NT2/D1 (cell line): Measurements from ENCODE around the gene SLX4IP.

ENCODE experiments used
- DNase-seq: peaks from one replicate; pipeline ENCODE4 v3.0.0-alpha.2; 2011; ENCODE audit warnings: low read depth, low spot score
- H3K27me3 ChIP-seq: 2 replicates; pipeline ENCODE4 v1.6.0; 2011; ENCODE audit warnings: mild to moderate bottlenecking; ENCODE audit not compliant: insufficient read length, insufficient read depth
- H3K36me3 ChIP-seq: 2 replicates; pipeline ENCODE4 v1.6.1; 2011; ENCODE audit warnings: mild to moderate bottlenecking, low read length, mixed read lengths; ENCODE audit not compliant: insufficient read depth, insufficient read length
- H3K4me1 ChIP-seq: 2 replicates; pipeline ENCODE4 v1.5.1; 2011; ENCODE audit not compliant: insufficient read depth, insufficient read length
- H3K4me3 ChIP-seq: 2 replicates; pipeline ENCODE4 v1.5.1; 2011; ENCODE audit warnings: low read depth; ENCODE audit not compliant: insufficient read length
- H3K9ac ChIP-seq: 2 replicates; pipeline ENCODE4 v1.6.0; 2011; ENCODE audit warnings: low read depth; ENCODE audit not compliant: insufficient read length
- H3K9me3 ChIP-seq: 2 replicates; pipeline ENCODE4 v1.5.1; 2011; ENCODE audit warnings: mild to moderate bottlenecking, low read length; ENCODE audit not compliant: insufficient read depth
- SUZ12 ChIP-seq: IDR thresholded peaks from 2 replicates; pipeline ENCODE4 v1.6.1; 2011; ENCODE audit not compliant: insufficient read length, insufficient read depth; ENCODE audit errors: extremely low read depth
- YY1 ChIP-seq: IDR thresholded peaks from 2 replicates; pipeline ENCODE4 v1.6.1; 2011; ENCODE audit not compliant: insufficient read length, insufficient read depth
- ZNF274 ChIP-seq: IDR thresholded peaks from 2 replicates; pipeline ENCODE4 v1.6.1; 2011; ENCODE audit warnings: mild to moderate bottlenecking, low read depth, low read length

Gene SLX4IP

GRCh38 chr20:10402938-10403608, 32.0 kb upstream of the SLX4IP start:
- Histone ChIP-seq H3K4me3 (no peak overlapping the region), H3K9me3 (no peaks in the 10 kb centered on the region), H3K27me3 (no peaks in the 10 kb centered on the region), H3K4me1 (no peaks in the 10 kb centered on the region), H3K36me3 (peaks cover 10% of the 10 kb centered on the region), H3K9ac (no peak overlapping the region)
- no peak for DNase-seq
- TF ChIP-seq SUZ12 (no peak), YY1 (no peak), ZNF274 (no peak)

GRCh38 chr20:10404023-10404628, 31.0 kb upstream of the SLX4IP start:
- H3K9ac ChIP-seq, result no peak overlapping the region
- H3K27me3 ChIP-seq, result no peaks in the 10 kb centered on the region

GRCh38 chr20:10404959-10405530, 30.1 kb upstream of the SLX4IP start:
- H3K4me3 ChIP-seq, result no peak overlapping the region
- peaks cover 10% of the 10 kb centered on the region for H3K36me3 ChIP-seq
- no peak overlapping the region for H3K9ac ChIP-seq
- no peaks in the 10 kb centered on the region for H3K9me3 ChIP-seq
- no peaks in the 10 kb centered on the region for H3K4me1 ChIP-seq
- H3K27me3 ChIP-seq, result no peaks in the 10 kb centered on the region
- TF ChIP-seq ZNF274 (no peak), SUZ12 (no peak), YY1 (no peak)
- DNase-seq, result no peak

More at GRCh38 chr20:10404023-10404628, 31.0 kb upstream of the SLX4IP start:
- H3K9me3 ChIP-seq, result no peaks in the 10 kb centered on the region
- H3K4me1 ChIP-seq, result no peaks in the 10 kb centered on the region
- H3K36me3 ChIP-seq, result peaks cover 10% of the 10 kb centered on the region
- no peak for DNase-seq
- TF ChIP-seq ZNF274 (no peak), SUZ12 (no peak), YY1 (no peak)
- no peak overlapping the region for H3K4me3 ChIP-seq

GRCh38 chr20:10408108-10408813, 26.8 kb upstream of the SLX4IP start:
- H3K27me3 ChIP-seq, result no peaks in the 10 kb centered on the region
- no peaks in the 10 kb centered on the region for H3K9me3 ChIP-seq
- H3K36me3 ChIP-seq, result peaks cover 26% of the 10 kb centered on the region
- H3K4me1 ChIP-seq, result no peaks in the 10 kb centered on the region
- no peak for DNase-seq
- TF ChIP-seq YY1, result no peak
- TF ChIP-seq SUZ12, result no peak
- TF ChIP-seq ZNF274, result no peak
- H3K9ac ChIP-seq, result no peak overlapping the region
- H3K4me3 ChIP-seq, result no peak overlapping the region

GRCh38 chr20:10411673-10412072, 23.4 kb upstream of the SLX4IP start:
- H3K4me1 ChIP-seq, result no peaks in the 10 kb centered on the region
- no peak for TF ChIP-seq ZNF274
- H3K4me3 ChIP-seq, result no peak overlapping the region
- no peaks in the 10 kb centered on the region for H3K9me3 ChIP-seq
- H3K27me3 ChIP-seq, result no peaks in the 10 kb centered on the region
- peaks cover 27% of the 10 kb centered on the region for H3K36me3 ChIP-seq
- DNase-seq, result no peak
- H3K9ac ChIP-seq, result no peak overlapping the region

- Histone ChIP-seq H3K4me3 (no peak overlapping the region), H3K27me3 (no peaks in the 10 kb centered on the region), H3K9me3 (no peaks in the 10 kb centered on the region), H3K36me3 (peaks cover 31% of the 10 kb centered on the region), H3K9ac (no peak overlapping the region), H3K4me1 (no peaks in the 10 kb centered on the region)
- no peak for DNase-seq
- TF ChIP-seq YY1 (no peak), ZNF274 (no peak), SUZ12 (no peak)
Observed at GRCh38 chr20:10412591-10413408, 22.3 kb upstream of the SLX4IP start.
